HG02870 (cell line): ENCODE results near the gene DYNLL2.
"Not testable (repeated sequence)": the region's sequence is repeated elsewhere in the genome, so short reads cannot be mapped to it uniquely, and the experiment has no call there.

Source experiments
- ATAC-seq: cut with Tn5 transposase; IDR thresholded peaks from one replicate; pipeline ENCODE4 v1.9.1; 2021; ENCODE audit warnings: mild to moderate bottlenecking, moderate library complexity; ENCODE audit not compliant: unreplicated experiment

The DYNLL2 gene

GRCh38 chr17:58082870-58083490 lies at the start of gene DYNLL2:
Gene DYNLL2 (plus strand): TSS chr17:58083419. CDS start chr17:58087091, 3,672 bp downstream.
- peak; percentile 79 for ATAC-seq

- ATAC-seq = no peak
Observed at GRCh38 chr17:58039975-58040374, 43.2 kb upstream of the DYNLL2 start.

GRCh38 chr17:58040386-58040785 lies 42.8 kb upstream of the DYNLL2 start:
- ATAC-seq = no peak

- no peak for ATAC-seq
Observed at GRCh38 chr17:58041161-58041560, 42.1 kb upstream of the DYNLL2 start.

- no peak for ATAC-seq
Observed at GRCh38 chr17:58043221-58044181, 39.7 kb upstream of the DYNLL2 start.

GRCh38 chr17:58044256-58044655 lies 39.0 kb upstream of the DYNLL2 start:
- ATAC-seq = not testable (repeated sequence)

GRCh38 chr17:58046239-58047094 lies 36.8 kb upstream of the DYNLL2 start:
- no peak for ATAC-seq

GRCh38 chr17:58047376-58048150 lies 35.7 kb upstream of the DYNLL2 start:
- ATAC-seq = no peak

GRCh38 chr17:58049533-58049932 lies 33.7 kb upstream of the DYNLL2 start:
- no peak for ATAC-seq

- ATAC-seq = no peak
Observed at GRCh38 chr17:58050966-58051365, 32.3 kb upstream of the DYNLL2 start.

GRCh38 chr17:58051468-58051867 lies 31.8 kb upstream of the DYNLL2 start:
- ATAC-seq = no peak

GRCh38 chr17:58052407-58052806 lies 30.8 kb upstream of the DYNLL2 start:
- no peak for ATAC-seq

- no peak for ATAC-seq
Observed at GRCh38 chr17:58052945-58053715, 30.1 kb upstream of the DYNLL2 start.

GRCh38 chr17:58054641-58055040 lies 28.6 kb upstream of the DYNLL2 start:
- no peak for ATAC-seq

- no peak for ATAC-seq
Observed at GRCh38 chr17:58056476-58056875, 26.7 kb upstream of the DYNLL2 start.

- no peak for ATAC-seq
Observed at GRCh38 chr17:58059141-58059540, 24.1 kb upstream of the DYNLL2 start.

GRCh38 chr17:58060596-58061191 lies 22.5 kb upstream of the DYNLL2 start:
- ATAC-seq = no peak

GRCh38 chr17:58061672-58062071 lies 21.5 kb upstream of the DYNLL2 start:
- no peak for ATAC-seq

- ATAC-seq = no peak
Observed at GRCh38 chr17:58065238-58065637, 18.0 kb upstream of the DYNLL2 start.
